Measurements from ENCODE around the gene TAS2R14.

TAS2R14 gene

DNA sequence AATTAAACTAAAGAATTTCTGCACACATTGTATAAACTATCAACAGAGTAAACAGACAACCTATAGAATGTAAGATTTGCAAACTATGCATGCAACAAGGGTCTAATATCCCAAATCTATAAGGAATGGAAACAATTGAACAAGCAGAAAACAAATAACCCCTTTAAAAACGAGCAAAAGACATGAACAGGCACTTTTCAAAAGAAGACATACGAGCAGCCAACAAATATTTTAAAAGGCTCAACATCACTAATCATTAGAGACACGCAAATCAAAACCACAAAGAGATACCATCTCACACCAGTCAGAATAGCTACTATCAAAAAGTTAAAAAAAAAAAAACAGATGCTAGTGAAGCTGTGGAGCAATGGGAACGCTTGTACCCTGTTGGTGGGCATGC is 34.4 kb downstream of the TAS2R14 start:
- no peak for DNase-seq

DNA sequence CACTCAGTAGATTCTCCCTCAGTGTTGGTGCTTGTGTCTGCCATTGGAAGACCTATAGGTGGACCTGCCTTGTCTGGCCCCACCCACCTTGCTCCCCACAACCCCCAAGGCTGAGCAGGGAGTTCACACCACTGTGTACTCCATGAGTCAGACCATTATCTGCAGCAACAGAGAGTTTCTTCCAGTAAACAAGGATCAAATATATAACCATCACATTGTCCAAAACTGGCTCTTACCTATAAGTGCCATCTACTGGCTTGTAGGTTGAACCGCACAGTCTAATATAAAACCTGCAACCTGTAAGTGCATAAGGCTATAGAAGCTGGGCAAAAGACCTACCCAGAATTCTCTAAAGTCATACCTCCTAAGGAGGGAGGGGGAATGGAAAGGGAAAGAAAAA is 37.6 kb downstream of the TAS2R14 start:
- DNase-seq: peak; percentile 17

DNA sequence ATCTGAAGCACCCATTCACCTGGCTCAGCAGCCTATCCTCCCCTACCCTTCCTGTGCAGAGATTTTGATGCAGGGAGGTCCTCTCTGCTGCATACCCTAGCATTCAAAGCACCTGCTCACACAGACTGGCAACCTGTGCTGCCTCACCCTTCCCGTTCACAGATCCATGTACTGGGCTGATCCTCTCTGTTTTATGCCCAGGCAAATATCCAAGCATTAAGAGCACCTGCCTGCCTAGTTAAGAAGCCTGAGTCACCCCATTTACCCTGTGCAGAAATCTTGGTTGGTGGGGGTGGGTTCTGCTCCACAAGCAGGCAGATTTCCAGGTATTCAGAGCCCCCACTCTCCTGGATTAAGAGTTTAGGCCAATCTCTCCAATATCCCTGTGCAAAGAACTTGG is 38.1 kb downstream of the TAS2R14 start:
- no peak for DNase-seq

DNA sequence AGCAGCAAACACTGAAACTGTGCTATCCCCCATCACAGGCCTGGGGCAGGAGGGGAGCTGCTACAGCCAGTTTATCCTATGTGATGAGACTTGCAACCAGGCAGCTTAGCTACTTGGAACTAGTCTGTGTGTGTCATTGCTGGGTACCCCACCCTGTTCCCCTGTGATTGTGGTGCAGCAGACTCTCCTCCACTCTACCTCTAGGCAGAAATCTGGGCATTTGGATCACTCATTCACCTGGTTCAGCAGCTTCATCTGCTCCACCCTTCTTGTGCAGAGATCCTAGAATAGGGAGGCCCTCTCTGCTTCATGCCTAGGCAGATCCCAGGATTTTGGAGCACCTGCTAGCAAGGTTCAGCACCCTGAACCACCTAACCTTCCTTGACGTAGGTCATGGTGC is 38.5 kb downstream of the TAS2R14 start:
- no peak for DNase-seq

DNA sequence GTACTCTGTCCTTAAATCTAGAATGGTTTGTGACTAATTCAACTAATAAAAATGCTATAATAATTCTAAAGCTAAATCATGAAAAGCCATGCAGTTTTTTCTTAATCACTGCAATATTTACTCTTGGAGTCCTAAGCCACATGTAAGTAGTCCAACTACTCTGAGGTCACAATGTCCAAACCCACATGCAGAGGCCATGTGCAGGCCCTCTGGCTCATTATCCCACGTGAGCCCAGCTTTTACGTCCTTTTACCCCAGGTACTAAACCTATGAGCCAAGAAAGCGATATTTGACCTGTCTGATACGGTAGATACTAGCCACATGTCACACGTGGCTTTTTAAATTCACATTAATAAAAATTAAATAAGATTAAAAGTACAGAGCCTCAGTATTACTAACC is 42.2 kb downstream of the TAS2R14 start:
- no peak for DNase-seq

DNA sequence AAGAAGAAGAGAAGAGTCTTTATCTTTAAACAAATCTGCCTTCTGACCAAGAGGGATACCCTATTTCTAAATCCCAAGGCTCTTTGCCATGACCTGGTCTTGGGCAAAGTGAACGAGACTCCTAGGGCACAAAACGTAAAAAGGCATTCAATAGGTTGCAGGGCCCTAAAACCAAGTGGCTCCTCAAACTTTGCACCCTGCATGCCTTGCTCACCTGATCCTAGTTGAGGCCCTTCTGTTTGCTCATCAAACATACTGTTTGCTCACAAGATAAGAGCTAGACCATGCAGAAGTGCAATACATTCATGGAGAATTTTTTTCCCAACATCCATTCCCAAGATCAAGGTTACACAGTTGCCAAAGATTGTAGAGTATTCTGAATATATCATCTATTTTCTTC is 47.1 kb downstream of the TAS2R14 start:
- no peak for DNase-seq

DNA sequence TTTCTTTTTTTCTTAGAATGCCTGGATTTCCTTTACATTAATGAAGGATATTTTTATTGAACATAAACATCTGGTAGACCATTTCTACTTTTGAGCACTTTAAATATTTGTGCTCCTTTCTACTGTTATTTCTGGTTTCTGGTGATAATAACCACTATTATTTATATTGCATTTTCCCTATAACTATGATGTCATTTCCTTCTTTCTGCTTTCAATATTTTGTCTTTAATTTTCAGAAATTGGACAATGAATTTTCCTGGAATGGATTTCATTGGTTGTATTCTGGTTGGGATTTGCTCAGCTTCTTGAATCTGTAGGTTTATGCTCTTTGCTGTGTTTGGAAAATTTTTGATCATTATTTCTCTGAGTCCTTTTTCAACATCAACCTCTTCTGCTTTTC is 49.8 kb downstream of the TAS2R14 start:
- DNase-seq: no peak
